H1 (cell line): ENCODE data around the gene NPHP4. TPM values are rescaled to one million over a fixed set of nuclear protein-coding genes. Genes with fewer than 3 reads are reported as not detected.

Experiments
- KDM1A ChIP-seq: fragments of 200-600, 300-600 bp; sonication (generic); IDR thresholded peaks from 2 replicates; pipeline ENCODE4 v1.7.1; 2016; ENCODE audit warnings: mild to moderate bottlenecking, low read length, borderline replicate concordance
- SP1 ChIP-seq: IDR thresholded peaks from 2 replicates; pipeline ENCODE4 v1.6.1; 2011; ENCODE audit warnings: low read depth, low read length
- SUZ12 ChIP-seq: fragments of 200-600 bp; sonication (generic); IDR thresholded peaks from 2 replicates; pipeline ENCODE4 v1.6.1; 2012; ENCODE audit warnings: mild to moderate bottlenecking, inconsistent platforms, low read length, moderate library complexity, mixed read lengths
- YY1 ChIP-seq: IDR thresholded peaks from 2 replicates; pipeline ENCODE4 v1.6.1; 2011; ENCODE audit warnings: low read depth, mild to moderate bottlenecking, low read length
- polyA plus RNA-seq, 7 experiments: library from polyadenylated mRNA; depleted of rRNA in 3 of 7; stranded (reverse) in 5 of 7; unstranded in 2 of 7; fragments of >200 nt in 5 of 7; fragments of 200-250 nt in 2 of 7; gene quantifications; 1 replicate in 5 of 7; 2 replicates in 1 of 7; 4 replicates in 1 of 7; pipeline versions ENCODE4 v1.2.1 to v1.2.3, GENCODE V29; 2011 to 2013; ENCODE audit warnings: missing spikeins in 2 of 7, mixed read lengths in 2 of 7
- total RNA-seq: library from RNA; stranded (reverse); fragmentation: NEBNext Ultra II Directional; extraction: Animal tissue kit (Norgen Biotek cat#: 25700); gene quantifications from 2 replicates; pipeline ENCODE4 v1.2.1, GENCODE V29; 2021

Gene NPHP4
- total and polyA plus RNA-seq, 2 of the 8 experiments (the other 6 are each of a cell fraction or from before 2014, with no cell fraction given), result 5.8 to 14.0 TPM

DNA sequence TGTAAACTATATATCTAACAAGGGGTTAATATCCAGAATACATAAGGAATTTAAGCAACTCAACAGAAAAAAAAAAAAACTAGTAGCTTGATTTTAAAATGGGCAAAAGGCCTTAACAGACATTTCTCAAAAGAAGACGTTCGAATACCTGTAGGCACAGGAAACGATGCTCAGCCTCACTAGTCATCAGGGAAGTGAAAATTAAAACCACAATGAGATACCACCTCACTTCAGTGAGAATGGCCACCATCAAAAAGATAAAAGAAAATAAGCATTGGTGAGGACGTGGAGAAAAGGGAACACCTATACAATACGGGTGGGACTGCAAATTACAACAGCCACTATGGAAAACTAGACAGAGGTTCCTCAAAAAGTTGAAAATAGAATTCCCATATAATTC lies 37.3 kb downstream of the NPHP4 start (continued):
- TF ChIP-seq SUZ12, result no peak
- no peak for TF ChIP-seq YY1
- no peak for TF ChIP-seq SP1
- TF ChIP-seq KDM1A, result no peak
